Liver (tissue), 3 donors: ENCODE measurements around the gene SLC25A39.

Experiments
- FOXA1 ChIP-seq: IDR thresholded peaks from 2 replicates; pipeline ENCODE4 v1.6.1; 2016; ENCODE audit warnings: antibody characterized with exemption
- GABPA ChIP-seq, 2 donors: IDR thresholded peaks in 1 of 2; conservative IDR thresholded peaks in 1 of 2; 2 replicates each; pipeline ENCODE4 v1.6.1; 2016; ENCODE audit warnings: antibody characterized with exemption in 2 of 2, mild to moderate bottlenecking in 1 of 2, moderate library complexity in 1 of 2
- JUND ChIP-seq, 2 donors: IDR thresholded peaks; 2 replicates each; pipeline ENCODE4 v1.6.1; 2016; ENCODE audit warnings: antibody characterized with exemption in 2 of 2
- MAX ChIP-seq: IDR thresholded peaks from 2 replicates; pipeline ENCODE4 v1.6.1; 2016; ENCODE audit warnings: antibody characterized with exemption
- RAD21 ChIP-seq, 2 donors: IDR thresholded peaks; 2 replicates each; pipeline ENCODE4 v1.6.1; 2016; ENCODE audit warnings: antibody characterized with exemption in 2 of 2, mild to moderate bottlenecking in 2 of 2
- YY1 ChIP-seq: IDR thresholded peaks from 2 replicates; pipeline ENCODE4 v1.6.1; 2016; ENCODE audit warnings: antibody characterized with exemption, mild to moderate bottlenecking
- TF ChIP-seq, protein P1 (sequence below): fragments of 150-350 bp; IDR thresholded peaks from 2 replicates; pipeline ENCODE4 v1.5.1; 2017; ENCODE audit warnings: improper control_type of control experiment, low read depth, low read length; ENCODE audit not compliant: missing input control
- TF ChIP-seq, protein P2 (sequence below): IDR thresholded peaks from 2 replicates; pipeline ENCODE4 v1.6.1; 2016; ENCODE audit warnings: antibody characterized with exemption, mild to moderate bottlenecking
- donor health status: healthy.
- donor health status: healthy.

GRCh38 chr17:44321246-44322120 is 3.1 kb downstream of the SLC25A39 start:
- TF ChIP-seq, protein P1, sequence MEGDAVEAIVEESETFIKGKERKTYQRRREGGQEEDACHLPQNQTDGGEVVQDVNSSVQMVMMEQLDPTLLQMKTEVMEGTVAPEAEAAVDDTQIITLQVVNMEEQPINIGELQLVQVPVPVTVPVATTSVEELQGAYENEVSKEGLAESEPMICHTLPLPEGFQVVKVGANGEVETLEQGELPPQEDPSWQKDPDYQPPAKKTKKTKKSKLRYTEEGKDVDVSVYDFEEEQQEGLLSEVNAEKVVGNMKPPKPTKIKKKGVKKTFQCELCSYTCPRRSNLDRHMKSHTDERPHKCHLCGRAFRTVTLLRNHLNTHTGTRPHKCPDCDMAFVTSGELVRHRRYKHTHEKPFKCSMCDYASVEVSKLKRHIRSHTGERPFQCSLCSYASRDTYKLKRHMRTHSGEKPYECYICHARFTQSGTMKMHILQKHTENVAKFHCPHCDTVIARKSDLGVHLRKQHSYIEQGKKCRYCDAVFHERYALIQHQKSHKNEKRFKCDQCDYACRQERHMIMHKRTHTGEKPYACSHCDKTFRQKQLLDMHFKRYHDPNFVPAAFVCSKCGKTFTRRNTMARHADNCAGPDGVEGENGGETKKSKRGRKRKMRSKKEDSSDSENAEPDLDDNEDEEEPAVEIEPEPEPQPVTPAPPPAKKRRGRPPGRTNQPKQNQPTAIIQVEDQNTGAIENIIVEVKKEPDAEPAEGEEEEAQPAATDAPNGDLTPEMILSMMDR = no peak
- TF ChIP-seq, protein P2, sequence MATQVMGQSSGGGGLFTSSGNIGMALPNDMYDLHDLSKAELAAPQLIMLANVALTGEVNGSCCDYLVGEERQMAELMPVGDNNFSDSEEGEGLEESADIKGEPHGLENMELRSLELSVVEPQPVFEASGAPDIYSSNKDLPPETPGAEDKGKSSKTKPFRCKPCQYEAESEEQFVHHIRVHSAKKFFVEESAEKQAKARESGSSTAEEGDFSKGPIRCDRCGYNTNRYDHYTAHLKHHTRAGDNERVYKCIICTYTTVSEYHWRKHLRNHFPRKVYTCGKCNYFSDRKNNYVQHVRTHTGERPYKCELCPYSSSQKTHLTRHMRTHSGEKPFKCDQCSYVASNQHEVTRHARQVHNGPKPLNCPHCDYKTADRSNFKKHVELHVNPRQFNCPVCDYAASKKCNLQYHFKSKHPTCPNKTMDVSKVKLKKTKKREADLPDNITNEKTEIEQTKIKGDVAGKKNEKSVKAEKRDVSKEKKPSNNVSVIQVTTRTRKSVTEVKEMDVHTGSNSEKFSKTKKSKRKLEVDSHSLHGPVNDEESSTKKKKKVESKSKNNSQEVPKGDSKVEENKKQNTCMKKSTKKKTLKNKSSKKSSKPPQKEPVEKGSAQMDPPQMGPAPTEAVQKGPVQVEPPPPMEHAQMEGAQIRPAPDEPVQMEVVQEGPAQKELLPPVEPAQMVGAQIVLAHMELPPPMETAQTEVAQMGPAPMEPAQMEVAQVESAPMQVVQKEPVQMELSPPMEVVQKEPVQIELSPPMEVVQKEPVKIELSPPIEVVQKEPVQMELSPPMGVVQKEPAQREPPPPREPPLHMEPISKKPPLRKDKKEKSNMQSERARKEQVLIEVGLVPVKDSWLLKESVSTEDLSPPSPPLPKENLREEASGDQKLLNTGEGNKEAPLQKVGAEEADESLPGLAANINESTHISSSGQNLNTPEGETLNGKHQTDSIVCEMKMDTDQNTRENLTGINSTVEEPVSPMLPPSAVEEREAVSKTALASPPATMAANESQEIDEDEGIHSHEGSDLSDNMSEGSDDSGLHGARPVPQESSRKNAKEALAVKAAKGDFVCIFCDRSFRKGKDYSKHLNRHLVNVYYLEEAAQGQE = no peak
- TF ChIP-seq YY1 (no peak), RAD21 (IDR thresholded peaks at IDR 0.05) (no peak), FOXA1 (no peak), MAX (no peak), JUND (IDR thresholded peaks at IDR 0.05) (no peak), GABPA (IDR thresholded peaks at IDR 0.05 in 1 of 2, conservative IDR thresholded peaks at IDR 0.05 in 1 of 2) (no peak)
